Adrenal gland (tissue), 5 donors: ENCODE results near the gene USP27X.

Source experiments
- POLR2A ChIP-seq, 2 donors: fragments of 450-650 bp; IDR thresholded peaks; one replicate each; pipeline ENCODE4 v1.6.1; 2017; ENCODE audit warnings: antibody characterized with exemption in 2 of 2, mild to moderate bottlenecking in 2 of 2, moderate library complexity in 1 of 2
- TF ChIP-seq, protein P1 (sequence below), 6 experiments: fragments of 450-650 bp in 4 of 6; fragments of 200-600 bp in 2 of 6; sonication (generic) in 1 of 6; IDR thresholded peaks; 1 replicate in 5 of 6; 2 replicates in 1 of 6; pipeline versions ENCODE4 v1.5.1 to v1.8.0; 2016 to 2021; ENCODE audit warnings: antibody characterized with exemption in 6 of 6, mild to moderate bottlenecking in 2 of 6, moderate library complexity in 1 of 6
- donor health status: DM: no; HTN: no; CAD: no.

DNA sequence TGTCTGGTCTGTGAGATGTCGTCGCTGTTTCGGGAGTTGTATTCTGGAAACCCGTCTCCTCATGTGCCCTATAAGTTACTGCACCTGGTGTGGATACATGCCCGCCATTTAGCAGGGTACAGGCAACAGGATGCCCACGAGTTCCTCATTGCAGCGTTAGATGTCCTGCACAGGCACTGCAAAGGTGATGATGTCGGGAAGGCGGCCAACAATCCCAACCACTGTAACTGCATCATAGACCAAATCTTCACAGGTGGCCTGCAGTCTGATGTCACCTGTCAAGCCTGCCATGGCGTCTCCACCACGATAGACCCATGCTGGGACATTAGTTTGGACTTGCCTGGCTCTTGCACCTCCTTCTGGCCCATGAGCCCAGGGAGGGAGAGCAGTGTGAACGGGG, 1.4 kb downstream of the USP27X start:
- TF ChIP-seq, protein P1, sequence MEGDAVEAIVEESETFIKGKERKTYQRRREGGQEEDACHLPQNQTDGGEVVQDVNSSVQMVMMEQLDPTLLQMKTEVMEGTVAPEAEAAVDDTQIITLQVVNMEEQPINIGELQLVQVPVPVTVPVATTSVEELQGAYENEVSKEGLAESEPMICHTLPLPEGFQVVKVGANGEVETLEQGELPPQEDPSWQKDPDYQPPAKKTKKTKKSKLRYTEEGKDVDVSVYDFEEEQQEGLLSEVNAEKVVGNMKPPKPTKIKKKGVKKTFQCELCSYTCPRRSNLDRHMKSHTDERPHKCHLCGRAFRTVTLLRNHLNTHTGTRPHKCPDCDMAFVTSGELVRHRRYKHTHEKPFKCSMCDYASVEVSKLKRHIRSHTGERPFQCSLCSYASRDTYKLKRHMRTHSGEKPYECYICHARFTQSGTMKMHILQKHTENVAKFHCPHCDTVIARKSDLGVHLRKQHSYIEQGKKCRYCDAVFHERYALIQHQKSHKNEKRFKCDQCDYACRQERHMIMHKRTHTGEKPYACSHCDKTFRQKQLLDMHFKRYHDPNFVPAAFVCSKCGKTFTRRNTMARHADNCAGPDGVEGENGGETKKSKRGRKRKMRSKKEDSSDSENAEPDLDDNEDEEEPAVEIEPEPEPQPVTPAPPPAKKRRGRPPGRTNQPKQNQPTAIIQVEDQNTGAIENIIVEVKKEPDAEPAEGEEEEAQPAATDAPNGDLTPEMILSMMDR (IDR thresholded peaks at IDR 0.05): no peak
- TF ChIP-seq POLR2A (IDR thresholded peaks at IDR 0.05): no peak
